GM12878 (cell line): ENCODE measurements around the gene IER2. TPM values are rescaled to one million over a fixed set of nuclear protein-coding genes. Genes with fewer than 3 reads are reported as not detected.

Experiments used
- ATAC-seq: fragments of 200-7000 bp; cut with Tn5 transposase; 3 replicates; pipeline ENCODE4 v1.9.1; 2020; ENCODE audit warnings: mild to moderate bottlenecking, moderate library complexity
- BruUV-seq: library from RNA; stranded (reverse); fragments of 400-500 nt; replicated peaks from 2 replicates; lab custom pipeline; 2021; lab: Mats Ljungman, UMichigan
- CTCF ChIA-PET: fragments of 300-600 bp; sonication (Branson Sonifier 250); formaldehyde crosslinking; extraction: SDS; loops from one replicate; lab custom pipeline; 2021; ENCODE audit warnings: inconsistent platforms; lab: Yijun Ruan, JAX
- POLR2A ChIA-PET: fragments of 350-600 bp; formaldehyde crosslinking; extraction: SDS; loops from one replicate; lab custom pipeline; 2021; ENCODE audit warnings: inconsistent platforms; lab: Charles Lee
- RAD21 ChIA-PET: fragments of 300-600 bp; sonication (Branson Sonifier 250); formaldehyde crosslinking; loops from one replicate; lab custom pipeline; 2023; ENCODE audit warnings: antibody characterized with exemption; ENCODE audit not compliant: unreplicated experiment; lab: Charles Lee
- SMC1A ChIA-PET: fragments of 300-600 bp; sonication (Branson Sonifier 250); formaldehyde crosslinking; loops from one replicate; lab custom pipeline; 2023; ENCODE audit not compliant: unreplicated experiment, uncharacterized antibody; lab: Charles Lee
- DNase-seq: peaks from one replicate; pipeline ENCODE4 v3.0.0-alpha.2; 2011; ENCODE audit warnings: low read depth, low spot score
- FAIRE-seq: peaks from 3 replicates; lab custom pipeline; 2011; peaks lifted over from hg19 to GRCh38; lab: Jason Lieb, UNC
- H2AFZ ChIP-seq: 2 replicates; pipeline ENCODE4 v1.6.0; 2011; ENCODE audit warnings: low read depth, low read length, control low read depth; ENCODE audit not compliant: control insufficient read depth
- H3K27ac ChIP-seq: 2 replicates; pipeline ENCODE4 v1.5.1; 2011; ENCODE audit warnings: control low read depth; ENCODE audit not compliant: control insufficient read depth, insufficient read depth
- H3K27me3 ChIP-seq, 2 experiments: replicated peaks in 1 of 2; 2 replicates each; pipeline versions ENCODE4 v1.6.0 to v1.6.1; 2011; ENCODE audit warnings: low read length in 1 of 2; ENCODE audit not compliant: control insufficient read depth in 2 of 2, insufficient read depth in 2 of 2
- H3K36me3 ChIP-seq, 2 experiments: 2 replicates each; pipeline ENCODE4 v1.5.1; 2011; ENCODE audit warnings: low read length in 1 of 2; ENCODE audit not compliant: control insufficient read depth in 2 of 2, insufficient read depth in 2 of 2
- H3K4me1 ChIP-seq: 2 replicates; pipeline ENCODE4 v1.6.1; 2011; ENCODE audit warnings: mild to moderate bottlenecking, low read length, moderate library complexity, mixed read lengths; ENCODE audit not compliant: control insufficient read depth, insufficient read depth
- H3K4me2 ChIP-seq: 2 replicates; pipeline ENCODE4 v1.6.0; 2011; ENCODE audit warnings: control low read depth; ENCODE audit not compliant: control insufficient read depth, insufficient read depth
- H3K4me3 ChIP-seq: fragments of 200-600 bp; sonication (generic); 2 replicates; pipeline ENCODE4 v1.5.1; 2016
- H3K79me2 ChIP-seq: 2 replicates; pipeline ENCODE4 v1.6.0; 2011; ENCODE audit warnings: low read length; ENCODE audit not compliant: control insufficient read depth, insufficient read depth
- H3K9ac ChIP-seq: 2 replicates; pipeline ENCODE4 v1.8.0; 2011; ENCODE audit warnings: low read length, control low read depth, mixed read lengths; ENCODE audit not compliant: control insufficient read depth, insufficient read depth
- H3K9me3 ChIP-seq: replicated peaks from 3 replicates; pipeline ENCODE4 v1.5.1; 2011; ENCODE audit warnings: mild to moderate bottlenecking, low read length; ENCODE audit not compliant: control insufficient read depth, insufficient read depth
- H4K20me1 ChIP-seq: 2 replicates; pipeline ENCODE4 v1.6.0; 2011; ENCODE audit not compliant: control insufficient read depth, insufficient read depth
- ATF3 ChIP-seq: IDR thresholded peaks from 2 replicates; pipeline ENCODE4 v1.6.1; 2011; ENCODE audit warnings: low read depth, mild to moderate bottlenecking, low read length, moderate library complexity, borderline replicate concordance; ENCODE audit errors: extremely low read depth
- CHD4 ChIP-seq: fragments of 200-600 bp; sonication (generic); IDR thresholded peaks from 2 replicates; pipeline ENCODE4 v1.6.1; 2016; ENCODE audit warnings: mild to moderate bottlenecking
- FOXK2 ChIP-seq: fragments of 450-650 bp; IDR thresholded peaks from 2 replicates; pipeline ENCODE4 v1.6.1; 2017; ENCODE audit warnings: mild to moderate bottlenecking, moderate library complexity
- FOXM1 ChIP-seq: IDR thresholded peaks from 2 replicates; pipeline ENCODE4 v1.6.1; 2012; ENCODE audit warnings: low read depth, mild to moderate bottlenecking, inconsistent platforms, low read length, moderate library complexity
- GATAD2B ChIP-seq: fragments of 450-650 bp; conservative IDR thresholded peaks from 2 replicates; pipeline ENCODE4 v1.6.1; 2017; ENCODE audit warnings: low read depth, mild to moderate bottlenecking, moderate library complexity
- HDAC6 ChIP-seq: fragments of 200-600 bp; sonication (generic); IDR thresholded peaks from one replicate; pipeline ENCODE4 v1.8.0; 2017; ENCODE audit warnings: antibody characterized with exemption; ENCODE audit not compliant: unreplicated experiment
- IRF5 ChIP-seq: fragments of 450-650 bp; IDR thresholded peaks from 2 replicates; pipeline ENCODE4 v1.6.1; 2017; ENCODE audit warnings: borderline replicate concordance
- POLR2AphosphoS2 ChIP-seq: IDR thresholded peaks from 2 replicates; pipeline ENCODE4 v1.6.1; 2011; ENCODE audit warnings: low read depth, mild to moderate bottlenecking, low read length, improper control_type of control experiment, moderate library complexity
- SMAD5 ChIP-seq: IDR thresholded peaks from 2 replicates; pipeline ENCODE4 v1.6.1; 2016; ENCODE audit warnings: antibody characterized with exemption, low read depth
- SUZ12 ChIP-seq: fragments of 200-600 bp; sonication (generic); IDR thresholded peaks from one replicate; pipeline ENCODE4 v1.6.1; 2018; ENCODE audit warnings: antibody characterized with exemption, mild to moderate bottlenecking; ENCODE audit not compliant: unreplicated experiment
- TARDBP ChIP-seq: IDR thresholded peaks from 2 replicates; pipeline ENCODE4 v1.6.1; 2016; ENCODE audit warnings: borderline replicate concordance
- WGBS: methylation state at CpG from one replicate; pipeline ENCODE4 v1.1.6; 2016; ENCODE audit warnings: low lambda C conversion rate; ENCODE audit not compliant: insufficient replicate concordance, insufficient coverage; ENCODE audit errors: missing lambda C conversion rate; 5-methylcytosine and 5-hydroxymethylcytosine counted together
- in situ Hi-C: fragments of 300-500 bp; cut with MboI; formaldehyde crosslinking; loops from 9 replicates; pipeline ENCODE4 v1.14.3; 2018; ENCODE audit warnings: mixed read lengths
- intact Hi-C: fragments of 100-400 bp; cut with micrococcal nuclease; formaldehyde crosslinking; loops from one replicate; pipeline ENCODE4 v1.14.2; 2022; ENCODE audit not compliant: unreplicated experiment
- polyA plus RNA-seq, 11 experiments: library from polyadenylated mRNA; depleted of rRNA in 4 of 11; unstranded in 6 of 11; stranded (reverse) in 5 of 11; fragments of >200 nt; fragmentation: Nextera tagmentation in 4 of 11; fragmentation: Illumina TruSeq in 1 of 11; extraction: Ambion mirVana in 4 of 11; extraction: Trizol in 1 of 11; gene quantifications; 1 replicate in 1 of 11; 2 replicates in 10 of 11; pipeline versions ENCODE4 v1.2.1 to v1.2.3, GENCODE V29; 2011 to 2016; ENCODE audit warnings: inconsistent platforms in 2 of 11, missing spikeins in 2 of 11, low read depth in 1 of 11
- total RNA-seq, 4 experiments: library from RNA; depleted of rRNA in 3 of 4; stranded (reverse); fragments of >200 nt in 3 of 4; fragmentation: Illumina TruSeq in 1 of 4; extraction: Trizol in 1 of 4; gene quantifications; 2 replicates each; pipeline versions ENCODE4 v1.2.1 to v1.2.3, GENCODE V29; 2013 to 2021
- TF ChIP-seq, protein P1 (sequence below): IDR thresholded peaks from 2 replicates; pipeline ENCODE4 v1.6.1; 2012; ENCODE audit warnings: improper control_type of control experiment, low read depth, low read length; ENCODE audit not compliant: insufficient replicate concordance
- TF ChIP-seq, protein P2 (sequence below): fragments of 450-650 bp; IDR thresholded peaks from 2 replicates; pipeline ENCODE4 v1.6.1; 2018; ENCODE audit warnings: mild to moderate bottlenecking, low read depth, moderate library complexity; ENCODE audit not compliant: partially characterized antibody

IER2 gene
- total and polyA plus RNA-seq, 10 of the 15 experiments (the other 5 are each of a cell fraction or from before 2014, with no cell fraction given): 2.8 to 94.5 (median 24.9) TPM

DNA sequence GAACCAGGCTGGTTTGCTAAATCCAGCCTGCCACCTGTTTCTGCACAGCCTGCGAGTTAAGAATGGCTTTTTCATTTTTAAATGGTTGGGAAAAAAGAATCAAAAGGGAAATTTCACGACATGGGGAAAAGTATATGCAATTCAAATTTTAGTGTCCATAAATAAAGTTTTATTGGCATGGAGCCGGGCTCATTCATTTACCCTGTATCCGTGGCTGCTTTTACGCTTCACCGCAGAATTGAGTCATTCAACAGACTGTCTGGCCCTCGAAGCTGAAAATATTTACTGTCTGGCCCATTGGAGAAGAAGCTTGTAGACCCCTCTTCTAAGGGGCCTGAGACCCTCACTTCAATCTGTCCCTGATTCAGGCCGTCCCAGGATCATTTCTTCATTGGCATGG lies 26.1 kb downstream of the IER2 start:
- ChIA-PET CTCF (interaction anchor here (0.9 to 1.8 kb wide), 2 partner anchors 21 to 85 kb away, joined by 3 to 5 read pairs; no protein-coding TSS in a partner anchor), POLR2A (interaction anchor here (0.9 to 1.1 kb wide), 2 partner anchors 12 to 19 kb away, joined by 3 to 4 read pairs; no protein-coding TSS in a partner anchor), RAD21 (no interaction called here), SMC1A (interaction anchor here (0.6 to 1.0 kb wide), 2 partner anchors 39 to 1327 kb away, joined by 3 read pairs; no protein-coding TSS in a partner anchor)
- WGBS: 62% methylated on average over 8 of the region's 8 CpGs
- no peaks in the 10 kb centered on the region for H3K79me2 ChIP-seq
- H3K4me2 ChIP-seq: no peak overlapping the region
- intact Hi-C loops (no loop called here), in situ Hi-C loops (no loop called here)
- DNase-seq (no peak), FAIRE-seq (no peak), ATAC-seq (no peak)
- H3K9ac ChIP-seq: no peak overlapping the region; the same call in 1 of the 2 replicates
- H4K20me1 ChIP-seq: no peaks in the 10 kb centered on the region
- H3K4me1 ChIP-seq: peaks cover 20% of the 10 kb centered on the region
- no peak overlapping the region for H3K27ac ChIP-seq
- no peaks in the 10 kb centered on the region for H3K9me3 ChIP-seq
- no peaks in the 10 kb centered on the region for H3K27me3 ChIP-seq
- no peaks in the 10 kb centered on the region for H3K36me3 ChIP-seq
- no TSS peak for BruUV-seq
- H3K4me3 ChIP-seq: no peak overlapping the region
- no peak overlapping the region for H2AFZ ChIP-seq
- TF ChIP-seq, protein P1, sequence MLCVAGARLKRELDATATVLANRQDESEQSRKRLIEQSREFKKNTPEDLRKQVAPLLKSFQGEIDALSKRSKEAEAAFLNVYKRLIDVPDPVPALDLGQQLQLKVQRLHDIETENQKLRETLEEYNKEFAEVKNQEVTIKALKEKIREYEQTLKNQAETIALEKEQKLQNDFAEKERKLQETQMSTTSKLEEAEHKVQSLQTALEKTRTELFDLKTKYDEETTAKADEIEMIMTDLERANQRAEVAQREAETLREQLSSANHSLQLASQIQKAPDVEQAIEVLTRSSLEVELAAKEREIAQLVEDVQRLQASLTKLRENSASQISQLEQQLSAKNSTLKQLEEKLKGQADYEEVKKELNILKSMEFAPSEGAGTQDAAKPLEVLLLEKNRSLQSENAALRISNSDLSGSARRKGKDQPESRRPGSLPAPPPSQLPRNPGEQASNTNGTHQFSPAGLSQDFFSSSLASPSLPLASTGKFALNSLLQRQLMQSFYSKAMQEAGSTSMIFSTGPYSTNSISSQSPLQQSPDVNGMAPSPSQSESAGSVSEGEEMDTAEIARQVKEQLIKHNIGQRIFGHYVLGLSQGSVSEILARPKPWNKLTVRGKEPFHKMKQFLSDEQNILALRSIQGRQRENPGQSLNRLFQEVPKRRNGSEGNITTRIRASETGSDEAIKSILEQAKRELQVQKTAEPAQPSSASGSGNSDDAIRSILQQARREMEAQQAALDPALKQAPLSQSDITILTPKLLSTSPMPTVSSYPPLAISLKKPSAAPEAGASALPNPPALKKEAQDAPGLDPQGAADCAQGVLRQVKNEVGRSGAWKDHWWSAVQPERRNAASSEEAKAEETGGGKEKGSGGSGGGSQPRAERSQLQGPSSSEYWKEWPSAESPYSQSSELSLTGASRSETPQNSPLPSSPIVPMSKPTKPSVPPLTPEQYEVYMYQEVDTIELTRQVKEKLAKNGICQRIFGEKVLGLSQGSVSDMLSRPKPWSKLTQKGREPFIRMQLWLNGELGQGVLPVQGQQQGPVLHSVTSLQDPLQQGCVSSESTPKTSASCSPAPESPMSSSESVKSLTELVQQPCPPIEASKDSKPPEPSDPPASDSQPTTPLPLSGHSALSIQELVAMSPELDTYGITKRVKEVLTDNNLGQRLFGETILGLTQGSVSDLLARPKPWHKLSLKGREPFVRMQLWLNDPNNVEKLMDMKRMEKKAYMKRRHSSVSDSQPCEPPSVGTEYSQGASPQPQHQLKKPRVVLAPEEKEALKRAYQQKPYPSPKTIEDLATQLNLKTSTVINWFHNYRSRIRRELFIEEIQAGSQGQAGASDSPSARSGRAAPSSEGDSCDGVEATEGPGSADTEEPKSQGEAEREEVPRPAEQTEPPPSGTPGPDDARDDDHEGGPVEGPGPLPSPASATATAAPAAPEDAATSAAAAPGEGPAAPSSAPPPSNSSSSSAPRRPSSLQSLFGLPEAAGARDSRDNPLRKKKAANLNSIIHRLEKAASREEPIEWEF: no peak
- TF ChIP-seq GATAD2B (no peak), TARDBP (no peak), IRF5 (no peak), SMAD5 (no peak), SUZ12 (no peak), HDAC6 (no peak), FOXM1 (no peak), POLR2AphosphoS2 (no peak), ATF3 (no peak), FOXK2 (no peak), CHD4 (no peak)
- TF ChIP-seq, protein P2, sequence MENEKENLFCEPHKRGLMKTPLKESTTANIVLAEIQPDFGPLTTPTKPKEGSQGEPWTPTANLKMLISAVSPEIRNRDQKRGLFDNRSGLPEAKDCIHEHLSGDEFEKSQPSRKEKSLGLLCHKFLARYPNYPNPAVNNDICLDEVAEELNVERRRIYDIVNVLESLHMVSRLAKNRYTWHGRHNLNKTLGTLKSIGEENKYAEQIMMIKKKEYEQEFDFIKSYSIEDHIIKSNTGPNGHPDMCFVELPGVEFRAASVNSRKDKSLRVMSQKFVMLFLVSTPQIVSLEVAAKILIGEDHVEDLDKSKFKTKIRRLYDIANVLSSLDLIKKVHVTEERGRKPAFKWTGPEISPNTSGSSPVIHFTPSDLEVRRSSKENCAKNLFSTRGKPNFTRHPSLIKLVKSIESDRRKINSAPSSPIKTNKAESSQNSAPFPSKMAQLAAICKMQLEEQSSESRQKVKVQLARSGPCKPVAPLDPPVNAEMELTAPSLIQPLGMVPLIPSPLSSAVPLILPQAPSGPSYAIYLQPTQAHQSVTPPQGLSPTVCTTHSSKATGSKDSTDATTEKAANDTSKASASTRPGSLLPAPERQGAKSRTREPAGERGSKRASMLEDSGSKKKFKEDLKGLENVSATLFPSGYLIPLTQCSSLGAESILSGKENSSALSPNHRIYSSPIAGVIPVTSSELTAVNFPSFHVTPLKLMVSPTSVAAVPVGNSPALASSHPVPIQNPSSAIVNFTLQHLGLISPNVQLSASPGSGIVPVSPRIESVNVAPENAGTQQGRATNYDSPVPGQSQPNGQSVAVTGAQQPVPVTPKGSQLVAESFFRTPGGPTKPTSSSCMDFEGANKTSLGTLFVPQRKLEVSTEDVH: no peak
